HG03103 (cell line): ENCODE measurements around the gene ELP5.
"Not testable (repeated sequence)": the region's sequence is repeated elsewhere in the genome, so short reads cannot be mapped to it uniquely, and the experiment has no call there.

Experiments
- ATAC-seq: cut with Tn5 transposase; IDR thresholded peaks from one replicate; pipeline ENCODE4 v1.9.1; 2021; ENCODE audit warnings: low read depth; ENCODE audit not compliant: unreplicated experiment

The ELP5 gene

DNA sequence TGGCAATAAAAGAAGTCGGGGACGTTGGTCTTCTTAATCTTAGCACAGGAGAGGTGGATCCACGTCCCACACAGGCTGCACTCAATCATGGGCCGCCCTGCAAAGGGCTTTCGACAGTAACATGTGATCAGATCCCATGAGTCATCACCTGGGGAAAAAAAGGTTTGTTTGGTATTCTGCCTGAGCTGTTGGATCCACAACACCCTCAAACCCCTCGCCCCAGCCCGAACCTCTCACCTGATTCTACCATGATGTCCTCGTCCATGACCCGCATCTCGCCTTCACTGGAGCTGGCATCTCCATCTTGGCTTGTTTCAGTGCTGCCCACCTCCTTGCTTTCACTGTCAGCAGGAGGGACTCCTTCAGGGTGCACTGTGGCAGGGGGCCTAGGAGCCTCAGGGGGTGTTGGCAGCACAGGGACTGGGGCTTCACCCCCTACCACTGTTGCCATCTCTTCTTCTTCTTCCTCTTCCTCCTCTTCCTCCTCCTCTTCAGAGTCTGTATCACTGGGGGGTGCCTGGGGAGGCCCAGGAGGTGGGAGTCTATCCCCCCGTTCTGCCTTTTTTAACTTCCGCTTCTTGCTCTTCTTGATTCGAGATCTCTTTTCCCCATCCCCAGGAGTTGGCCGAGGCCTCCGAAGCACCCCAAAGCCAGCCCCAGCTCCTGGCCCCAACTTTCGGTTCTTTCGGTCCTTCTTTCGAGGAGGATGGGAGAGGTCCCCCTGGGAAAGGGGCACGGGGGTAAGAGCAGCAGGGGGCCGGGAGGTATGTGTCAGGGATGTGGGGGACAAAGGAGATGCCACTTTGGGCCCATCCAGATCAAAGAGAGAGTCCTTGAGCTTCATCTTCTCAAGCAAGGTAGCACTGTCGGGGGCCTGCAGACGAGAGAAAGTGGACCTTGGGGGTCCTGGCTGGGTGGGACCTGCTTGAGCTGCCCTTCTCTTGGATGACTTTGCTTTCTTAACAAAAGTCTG is 16.0 kb upstream of the ELP5 start:
- no peak for ATAC-seq

DNA sequence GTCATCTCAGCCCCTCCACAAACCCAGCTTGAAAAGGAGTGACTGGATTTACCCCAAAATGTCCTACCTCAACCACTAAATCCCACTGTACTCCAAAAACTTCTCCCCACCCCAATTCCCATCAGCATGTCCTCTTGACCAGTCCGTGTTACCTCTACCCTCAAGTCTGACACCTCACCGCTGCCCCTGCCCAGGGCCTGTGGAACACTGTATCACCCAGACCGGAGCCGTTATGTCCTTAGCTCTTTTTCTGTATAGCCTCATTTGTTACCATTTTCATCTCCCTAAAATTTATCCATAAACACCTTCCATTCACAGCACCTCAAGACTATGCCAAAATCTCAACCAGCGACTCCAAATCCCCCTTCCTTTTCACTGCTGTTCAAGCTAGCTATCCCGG is 15.2 kb upstream of the ELP5 start:
- ATAC-seq, result no peak

DNA sequence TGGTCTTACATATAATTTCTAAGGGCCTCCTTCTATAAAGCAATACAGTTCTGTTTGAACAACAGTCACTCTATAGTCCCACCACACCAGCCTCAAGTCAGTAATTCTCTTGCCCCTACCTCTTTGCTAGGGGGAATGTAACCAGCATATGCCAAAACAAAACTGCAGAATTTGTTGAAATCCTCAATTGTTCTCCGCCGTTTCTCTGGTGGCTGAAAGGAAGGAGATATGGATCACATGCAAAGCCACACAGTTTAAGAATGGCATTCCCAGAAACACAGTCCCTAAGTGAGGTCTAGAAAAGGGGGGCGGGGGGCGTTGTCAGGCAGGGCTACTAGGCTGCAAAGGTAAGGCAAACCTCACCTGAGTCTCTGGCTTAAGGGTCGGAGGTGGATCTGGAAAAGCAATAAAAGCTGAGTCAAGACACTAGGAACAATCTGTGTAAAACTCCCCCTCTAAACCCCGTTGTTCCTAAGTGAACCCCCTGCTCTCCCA is 14.7 kb upstream of the ELP5 start:
- ATAC-seq, result no peak

DNA sequence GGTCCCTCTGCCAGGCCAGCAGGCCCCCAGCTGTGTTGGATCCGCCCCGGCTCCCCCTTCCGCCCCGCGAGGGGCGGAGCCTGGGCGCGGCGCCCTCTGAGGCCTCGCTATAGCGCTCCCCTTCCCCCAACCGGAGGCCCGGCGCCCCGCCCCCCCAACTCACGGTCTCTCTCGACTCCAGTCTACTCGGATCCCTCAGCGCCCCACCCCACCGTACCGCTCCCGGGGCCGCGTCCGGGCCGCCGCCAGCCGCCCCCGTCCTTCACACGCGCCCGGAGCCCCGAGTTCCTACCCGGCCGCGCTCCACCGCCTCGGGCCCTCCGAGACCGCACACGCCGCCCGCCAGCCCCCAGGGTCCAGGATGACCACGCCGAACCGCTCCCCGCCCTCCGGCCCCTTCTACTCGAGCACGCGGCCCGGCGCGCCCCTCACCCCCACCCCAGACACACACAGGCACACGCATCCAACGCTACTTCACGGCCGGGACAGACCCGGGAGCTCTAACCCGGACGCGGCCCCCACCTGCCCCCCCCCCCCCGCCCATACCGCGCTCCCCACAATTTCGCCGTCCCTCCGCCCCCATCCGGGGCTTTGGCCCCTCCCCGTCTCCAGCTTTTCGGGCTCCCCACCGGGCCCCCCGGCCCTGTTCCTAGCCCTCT is 14.1 kb upstream of the ELP5 start:
- no peak for ATAC-seq

DNA sequence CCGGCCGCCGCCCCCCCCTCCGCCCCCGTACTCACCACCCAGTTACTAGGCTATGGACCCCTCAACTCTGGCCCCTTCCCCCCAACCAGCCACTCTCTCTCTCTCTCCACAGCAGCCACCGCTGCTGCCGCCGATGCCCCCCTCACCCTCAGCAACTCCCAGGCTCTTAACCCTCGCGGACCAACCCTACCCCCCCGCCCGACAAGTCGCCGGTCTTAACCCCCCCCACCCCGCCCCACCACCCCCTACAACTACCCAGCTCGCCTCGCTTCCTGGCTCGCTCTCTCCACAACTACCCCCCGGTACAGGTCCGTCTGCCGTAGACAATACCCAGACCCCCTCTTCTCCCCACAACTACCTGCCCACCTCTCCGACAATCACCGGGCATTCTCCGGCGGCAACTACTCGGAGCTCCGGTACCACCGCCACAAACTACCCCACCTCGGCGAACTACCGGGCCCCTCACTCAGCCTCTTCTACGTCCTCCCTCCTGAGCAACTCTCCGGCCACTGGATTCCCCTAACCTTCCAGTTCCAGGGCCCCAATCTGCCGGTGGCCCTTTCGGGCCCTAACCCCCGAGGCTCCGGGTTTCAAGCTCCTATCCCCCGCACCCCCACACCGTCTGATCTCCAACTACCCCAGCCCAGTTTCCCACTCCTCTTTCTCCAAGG is 13.5 kb upstream of the ELP5 start:
- ATAC-seq, result no peak

DNA sequence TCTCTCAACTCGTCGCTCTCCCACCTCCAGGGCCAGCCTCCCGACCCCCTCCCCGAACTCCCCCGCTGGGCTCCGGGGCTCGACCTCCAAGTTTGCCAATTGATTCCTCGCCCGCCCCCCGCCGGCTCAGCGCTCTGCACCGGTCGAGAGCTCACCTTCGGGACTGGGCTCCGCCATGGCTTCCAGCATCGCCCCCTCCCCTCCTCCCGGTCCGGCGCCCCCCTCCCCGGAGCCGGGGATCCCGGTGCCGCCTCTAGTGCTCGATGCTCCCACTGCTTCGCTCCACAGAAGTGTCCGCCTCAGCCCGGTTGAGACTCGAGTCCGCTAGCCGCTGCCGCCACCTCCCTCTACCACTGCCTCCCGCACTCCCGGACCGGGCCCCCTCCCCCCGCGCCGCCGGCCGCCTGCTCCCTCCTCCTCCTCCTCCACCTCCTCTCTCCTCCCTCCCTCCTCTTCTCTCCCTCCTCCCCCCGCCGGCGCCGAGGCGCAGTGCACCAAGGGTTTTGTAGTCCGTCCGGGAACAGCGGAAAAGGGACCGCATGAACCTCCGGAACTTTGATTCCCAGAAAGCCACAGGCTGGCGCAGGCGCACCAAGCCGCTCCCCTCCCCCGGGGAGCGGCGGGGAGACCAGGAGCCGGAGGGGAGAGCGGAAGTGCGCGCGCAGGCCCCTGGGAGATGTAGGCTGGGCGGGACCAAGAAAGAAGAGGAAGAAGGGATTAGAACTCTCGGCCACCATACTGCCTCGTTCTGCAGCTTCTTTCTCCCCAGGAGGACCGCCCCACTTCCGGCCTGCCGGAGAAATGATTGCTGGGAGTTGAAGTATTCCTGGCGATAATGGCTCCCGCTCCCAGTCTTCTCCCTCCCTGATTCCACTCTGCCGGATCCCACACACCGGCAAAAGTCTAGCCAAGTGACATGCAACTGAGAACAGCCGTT is 12.7 kb upstream of the ELP5 start, which contains the start of gene PHF23:
TSS of gene PHF23 (minus strand) at position 367 of the 937 bp plus-strand sequence. CDS start at position 189, 178 bp downstream.
- ATAC-seq, result peak; percentile 45

DNA sequence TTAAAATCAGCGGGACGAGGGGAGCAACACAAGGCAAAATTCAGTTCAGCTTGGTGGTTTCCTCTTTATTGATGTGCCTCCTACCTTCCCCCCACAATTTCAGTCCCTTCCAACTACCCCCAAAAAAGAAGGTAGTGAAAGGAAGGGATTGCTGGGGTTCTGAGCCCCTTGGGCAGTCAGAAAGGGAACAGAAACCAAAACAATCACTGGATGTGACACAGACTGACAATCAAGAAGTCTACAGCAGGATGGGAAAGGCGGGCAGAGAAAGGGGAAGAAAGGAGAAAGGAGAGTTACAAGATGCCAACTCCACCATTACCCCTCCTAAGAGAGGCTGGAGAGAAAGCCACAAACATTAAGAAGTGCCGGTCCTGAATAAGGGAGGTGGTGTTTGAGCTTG is 11.6 kb upstream of the ELP5 start:
- no peak for ATAC-seq

DNA sequence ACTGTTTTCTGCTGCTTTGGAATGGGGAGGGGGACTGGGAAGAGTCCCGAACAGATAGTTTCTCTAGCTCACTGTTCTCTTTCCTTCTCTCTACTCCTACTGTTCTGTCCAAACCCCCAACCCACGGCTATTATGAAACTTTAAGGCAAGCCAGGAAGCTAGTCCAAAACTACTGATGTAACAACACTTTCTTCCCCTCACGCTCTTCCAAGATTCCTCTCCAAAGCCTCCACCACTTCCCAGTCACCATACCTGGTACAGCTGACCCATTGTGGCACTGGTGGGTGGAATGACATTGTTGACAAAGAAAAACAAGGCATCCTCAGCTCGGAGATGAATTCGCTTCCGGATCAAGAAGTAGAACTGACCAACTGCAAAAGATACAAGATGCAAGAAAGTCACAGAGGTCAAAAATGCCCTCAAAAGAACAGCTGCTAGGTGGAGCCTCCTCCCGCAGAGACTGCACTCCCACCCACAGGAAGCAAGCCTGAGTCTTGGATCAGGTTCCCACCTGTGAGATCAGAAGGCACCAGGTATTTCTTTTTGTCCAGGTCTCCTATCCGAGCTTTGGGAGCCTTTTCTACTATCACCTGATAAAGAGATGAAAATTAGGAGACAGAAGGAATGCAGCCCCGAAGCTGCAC is 10.8 kb upstream of the ELP5 start:
- no peak for ATAC-seq

DNA sequence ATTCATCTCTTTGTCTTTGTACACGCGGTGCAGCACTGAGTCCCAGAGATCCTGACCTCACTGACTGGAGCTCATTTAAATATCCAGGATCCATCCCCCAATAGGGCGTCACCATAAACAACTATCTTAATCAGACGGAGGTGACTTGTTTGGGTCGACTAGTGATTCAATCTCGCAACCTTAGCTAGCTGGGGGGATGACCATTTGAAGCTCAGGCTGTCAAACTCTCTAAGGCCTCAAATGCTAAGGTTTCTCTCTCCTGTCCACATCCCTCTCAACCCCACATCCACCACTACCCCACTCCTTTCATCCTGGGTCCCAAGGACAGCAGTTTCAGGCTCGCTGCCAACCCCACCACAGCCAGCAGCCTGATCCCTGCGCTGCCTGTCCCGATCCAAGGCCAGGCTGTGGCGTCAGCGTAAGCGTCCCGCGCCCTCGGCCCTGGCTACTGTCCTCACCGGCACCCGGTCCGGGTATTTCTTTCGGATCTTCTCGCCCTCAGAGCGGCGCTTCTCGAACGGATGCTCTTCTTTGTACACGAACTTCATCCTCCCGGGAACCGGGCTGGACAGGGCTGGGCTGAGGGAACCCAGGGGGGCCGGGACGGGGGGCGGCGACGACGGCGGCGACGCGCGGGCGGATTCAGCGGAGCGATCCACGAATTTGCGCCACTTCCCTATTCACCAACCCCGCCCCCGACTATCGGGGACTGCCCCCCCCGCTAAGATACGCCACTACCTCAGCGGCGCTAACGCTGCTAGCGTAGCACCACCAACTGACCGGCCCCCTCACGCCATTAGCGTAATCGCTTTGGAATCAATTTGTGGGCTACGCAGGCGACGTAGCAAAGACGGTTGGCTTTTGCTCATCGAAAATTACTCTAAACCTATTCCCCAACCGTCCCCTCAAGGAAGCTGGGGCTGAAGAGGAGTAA is 10.0 kb upstream of the ELP5 start, which contains the start of gene GABARAP:
TSS of gene GABARAP (minus strand) at position 667 of the 934 bp plus-strand sequence. CDS start at position 548, 119 bp downstream.
- ATAC-seq, result no peak

DNA sequence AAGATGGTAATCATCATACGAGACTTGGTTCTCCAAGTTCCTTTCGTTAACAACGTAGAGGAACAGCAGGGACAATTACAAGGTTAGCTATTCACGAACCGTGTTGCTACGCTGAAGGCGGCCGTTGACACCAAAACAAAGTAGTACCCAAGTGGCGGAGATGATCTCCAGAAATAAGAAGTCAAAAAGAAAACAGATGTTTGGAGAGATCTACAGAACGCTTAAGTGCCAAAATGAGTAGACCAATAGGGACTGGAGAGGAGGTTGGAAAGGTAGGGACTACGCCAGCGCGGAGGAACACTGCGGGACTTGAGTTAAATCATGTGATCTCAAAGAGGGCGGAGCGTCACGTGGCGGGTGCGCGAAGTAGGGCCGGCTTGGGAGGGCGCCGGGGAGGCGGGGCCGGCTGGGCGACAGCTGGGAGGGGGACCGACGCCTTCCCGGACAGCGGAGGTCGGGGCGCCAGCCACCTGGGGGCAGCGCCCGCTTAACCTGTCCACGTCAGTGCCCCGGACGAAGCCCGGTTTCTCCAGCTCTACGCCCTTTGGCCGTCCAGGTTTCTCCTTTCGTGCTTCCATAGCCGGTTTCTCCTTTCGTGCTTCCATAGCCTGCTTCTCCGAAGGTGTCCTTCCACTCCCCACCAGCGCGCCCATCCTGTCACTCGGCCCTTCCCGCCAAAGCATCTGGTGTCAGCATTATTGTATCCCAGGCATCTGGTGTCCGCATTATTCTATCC is 9.1 kb upstream of the ELP5 start:
- ATAC-seq, result no peak

DNA sequence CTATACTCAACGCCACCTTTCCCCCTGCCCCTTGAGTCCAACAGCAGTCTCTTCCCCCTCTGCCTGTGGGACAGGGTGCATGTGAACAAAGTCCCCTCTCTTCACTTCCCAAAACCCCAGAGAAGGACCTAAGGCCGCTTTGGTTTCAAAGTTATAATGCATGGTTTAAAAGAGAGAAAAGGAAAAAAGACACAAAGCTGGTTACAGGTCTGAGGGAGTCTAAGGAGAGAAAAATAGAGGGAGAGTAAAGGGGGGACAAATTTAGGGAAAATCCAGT is 8.6 kb upstream of the ELP5 start:
- ATAC-seq, result no peak

DNA sequence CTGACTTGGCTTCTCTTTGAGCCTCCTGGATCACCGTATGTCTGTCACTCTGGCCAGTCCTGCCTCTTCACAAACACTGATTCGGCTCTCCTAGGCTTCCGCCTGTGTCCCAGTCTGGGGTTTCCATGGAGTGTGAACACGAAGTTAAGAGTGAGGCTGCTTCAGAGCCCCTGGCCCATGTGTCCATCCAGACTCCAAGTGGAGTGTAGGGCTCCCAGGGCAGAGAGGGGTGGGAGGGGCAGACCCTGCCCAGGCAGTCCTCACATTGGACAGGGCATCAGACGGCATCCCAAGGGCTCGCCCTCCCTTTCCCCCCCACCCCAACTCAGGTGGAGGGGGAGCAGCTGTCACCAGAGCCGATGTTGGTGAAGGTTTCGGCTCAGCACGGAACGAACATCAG is 8.2 kb upstream of the ELP5 start:
- not testable (repeated sequence) for ATAC-seq

DNA sequence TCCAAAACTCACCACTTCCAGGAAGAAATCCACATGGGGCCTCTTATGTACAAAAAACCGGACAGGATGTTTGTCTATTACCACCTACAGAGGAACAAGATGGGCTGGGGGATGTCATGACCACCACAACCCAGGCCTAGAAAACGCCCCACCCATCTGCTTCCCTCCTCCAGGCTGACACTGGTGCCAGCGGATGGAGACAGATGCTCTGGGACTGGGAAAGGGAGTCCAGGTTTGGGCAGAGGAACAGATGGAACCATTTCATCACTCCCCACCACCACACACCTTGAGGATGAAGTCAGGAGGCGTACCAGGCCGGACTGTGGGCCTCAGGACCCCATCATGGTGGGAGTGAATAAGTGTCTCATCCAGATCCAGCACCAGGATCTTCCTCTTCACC is 5.2 kb upstream of the ELP5 start:
- no peak for ATAC-seq

DNA sequence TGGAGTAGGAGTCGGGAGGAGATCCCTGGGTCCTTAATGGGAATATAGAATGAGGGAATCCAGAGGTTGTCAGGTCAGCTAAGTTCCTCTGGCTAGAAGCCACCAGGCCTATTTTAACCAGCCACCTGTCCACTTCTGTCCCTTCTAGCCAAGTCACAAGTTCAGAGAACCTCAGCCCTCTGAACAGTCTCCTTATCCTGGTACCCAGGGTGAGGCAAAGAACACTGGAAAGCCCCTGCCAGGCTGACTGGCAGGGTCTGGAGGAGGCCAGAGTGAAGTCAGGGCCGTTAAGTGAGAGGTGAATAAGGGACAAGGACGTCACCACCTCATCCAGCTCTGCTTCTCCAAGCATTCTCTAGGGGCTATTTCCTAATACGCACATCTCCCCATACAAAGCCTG is 3.2 kb upstream of the ELP5 start:
- no peak for ATAC-seq

DNA sequence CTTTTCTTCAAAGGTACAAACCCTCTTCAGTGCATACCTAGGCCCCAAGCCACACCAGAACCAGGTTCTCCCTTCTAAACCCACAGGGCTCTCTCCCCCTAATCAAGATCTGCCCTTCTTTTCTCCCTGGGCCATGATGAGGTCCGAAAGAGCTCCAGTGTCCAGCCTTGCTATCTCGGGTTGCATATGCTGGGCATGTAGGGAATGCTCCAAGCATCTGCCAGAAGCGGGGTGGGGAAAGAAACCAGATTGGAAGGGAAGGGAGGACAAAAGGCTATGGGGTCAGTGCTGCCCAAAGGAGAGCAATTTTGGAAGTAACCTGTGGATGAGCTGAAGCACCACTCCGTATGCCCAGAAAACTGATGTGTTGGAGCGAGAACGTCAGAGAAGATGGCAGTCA is 2.8 kb upstream of the ELP5 start:
- ATAC-seq, result no peak

DNA sequence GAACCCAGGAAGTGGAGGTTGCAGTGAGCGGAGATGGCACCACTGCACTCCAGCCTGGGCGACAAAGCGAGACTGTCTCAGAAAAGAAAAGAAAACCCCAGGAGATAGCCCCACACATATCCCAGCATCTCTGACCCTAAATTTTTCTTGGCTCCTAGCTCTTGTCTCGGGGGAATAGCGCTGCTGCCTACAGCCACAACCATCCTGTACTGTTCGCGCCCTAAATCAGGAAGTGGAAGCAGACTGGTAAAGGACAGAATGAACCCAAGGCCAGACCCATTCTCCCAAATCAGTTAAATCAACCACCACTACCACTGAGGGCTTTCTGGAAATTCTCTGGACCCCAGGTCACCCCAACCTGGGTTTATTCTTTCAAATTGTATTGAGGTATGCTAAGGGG is 2.2 kb upstream of the ELP5 start:
- ATAC-seq, result no peak

DNA sequence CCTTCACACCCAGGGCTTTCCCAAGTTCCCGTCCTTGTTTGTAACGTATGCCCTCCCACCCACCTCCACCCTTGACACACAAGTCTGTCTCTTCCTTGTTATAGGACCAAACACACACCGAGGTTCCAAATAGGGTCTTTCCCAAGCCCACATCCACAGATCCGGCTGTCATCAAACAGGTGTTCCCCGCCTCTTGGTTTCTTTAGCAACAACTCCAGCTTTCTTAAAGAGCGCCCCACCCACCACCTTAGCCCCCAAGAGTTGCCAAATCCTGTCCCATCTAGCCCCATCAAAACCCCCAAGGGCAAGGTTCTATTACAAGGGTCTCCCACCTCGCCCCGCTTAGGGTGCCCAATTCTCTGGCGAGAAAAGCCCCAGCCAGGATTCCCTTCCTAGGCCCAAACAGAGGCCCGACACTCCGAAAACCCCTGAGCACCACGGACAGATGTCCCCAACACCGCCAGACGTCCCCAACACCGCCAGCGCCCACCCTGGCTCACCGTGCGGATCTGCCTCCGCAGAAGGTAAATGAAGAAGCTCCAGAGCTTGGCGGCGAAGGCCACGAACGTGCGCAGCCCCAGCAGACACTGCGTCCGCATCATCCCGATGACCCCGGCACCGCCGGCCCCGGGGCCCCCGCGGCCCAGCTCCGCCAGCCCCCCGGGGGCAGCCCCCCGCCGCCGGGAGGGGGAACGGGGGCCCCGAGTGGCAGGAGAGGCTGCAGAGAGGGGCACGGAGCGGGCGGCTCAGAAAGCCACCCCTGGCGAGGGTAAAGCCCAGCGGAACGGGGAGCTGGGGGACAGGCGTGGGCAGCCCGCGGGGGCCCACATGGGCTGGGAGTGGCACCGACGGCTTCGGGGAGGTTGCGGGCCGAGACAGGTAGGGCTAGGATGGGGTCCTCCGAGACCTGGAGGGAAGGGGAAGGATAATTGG is 1.1 kb upstream of the ELP5 start:
- ATAC-seq, result no peak
